GM12878 (cell line): ENCODE data around the gene TMEM132C. TPM values are rescaled to one million over a fixed set of nuclear protein-coding genes. Genes with fewer than 3 reads are reported as not detected.

Source experiments
- ATAC-seq: fragments of 200-7000 bp; cut with Tn5 transposase; 3 replicates; pipeline ENCODE4 v1.9.1; 2020; ENCODE audit warnings: mild to moderate bottlenecking, moderate library complexity
- BruUV-seq: library from RNA; stranded (reverse); fragments of 400-500 nt; replicated peaks from 2 replicates; lab custom pipeline; 2021; lab: Mats Ljungman, UMichigan
- CTCF ChIA-PET: fragments of 300-600 bp; sonication (Branson Sonifier 250); formaldehyde crosslinking; extraction: SDS; loops from one replicate; lab custom pipeline; 2021; ENCODE audit warnings: inconsistent platforms; lab: Yijun Ruan, JAX
- POLR2A ChIA-PET: fragments of 350-600 bp; formaldehyde crosslinking; extraction: SDS; loops from one replicate; lab custom pipeline; 2021; ENCODE audit warnings: inconsistent platforms; lab: Charles Lee
- RAD21 ChIA-PET: fragments of 300-600 bp; sonication (Branson Sonifier 250); formaldehyde crosslinking; loops from one replicate; lab custom pipeline; 2023; ENCODE audit warnings: antibody characterized with exemption; ENCODE audit not compliant: unreplicated experiment; lab: Charles Lee
- SMC1A ChIA-PET: fragments of 300-600 bp; sonication (Branson Sonifier 250); formaldehyde crosslinking; loops from one replicate; lab custom pipeline; 2023; ENCODE audit not compliant: unreplicated experiment, uncharacterized antibody; lab: Charles Lee
- DNase-seq: peaks from one replicate; pipeline ENCODE4 v3.0.0-alpha.2; 2011; ENCODE audit warnings: low read depth, low spot score
- FAIRE-seq: peaks from 3 replicates; lab custom pipeline; 2011; peaks lifted over from hg19 to GRCh38; lab: Jason Lieb, UNC
- H2AFZ ChIP-seq: 2 replicates; pipeline ENCODE4 v1.6.0; 2011; ENCODE audit warnings: low read depth, low read length, control low read depth; ENCODE audit not compliant: control insufficient read depth
- H3K27ac ChIP-seq: 2 replicates; pipeline ENCODE4 v1.5.1; 2011; ENCODE audit warnings: control low read depth; ENCODE audit not compliant: control insufficient read depth, insufficient read depth
- H3K27me3 ChIP-seq, 2 experiments: replicated peaks in 1 of 2; 2 replicates each; pipeline versions ENCODE4 v1.6.0 to v1.6.1; 2011; ENCODE audit warnings: low read length in 1 of 2; ENCODE audit not compliant: control insufficient read depth in 2 of 2, insufficient read depth in 2 of 2
- H3K36me3 ChIP-seq, 2 experiments: 2 replicates each; pipeline ENCODE4 v1.5.1; 2011; ENCODE audit warnings: low read length in 1 of 2; ENCODE audit not compliant: control insufficient read depth in 2 of 2, insufficient read depth in 2 of 2
- H3K4me1 ChIP-seq: 2 replicates; pipeline ENCODE4 v1.6.1; 2011; ENCODE audit warnings: mild to moderate bottlenecking, low read length, moderate library complexity, mixed read lengths; ENCODE audit not compliant: control insufficient read depth, insufficient read depth
- H3K4me2 ChIP-seq: 2 replicates; pipeline ENCODE4 v1.6.0; 2011; ENCODE audit warnings: control low read depth; ENCODE audit not compliant: control insufficient read depth, insufficient read depth
- H3K4me3 ChIP-seq: fragments of 200-600 bp; sonication (generic); 2 replicates; pipeline ENCODE4 v1.5.1; 2016
- H3K79me2 ChIP-seq: 2 replicates; pipeline ENCODE4 v1.6.0; 2011; ENCODE audit warnings: low read length; ENCODE audit not compliant: control insufficient read depth, insufficient read depth
- H3K9ac ChIP-seq: 2 replicates; pipeline ENCODE4 v1.8.0; 2011; ENCODE audit warnings: low read length, control low read depth, mixed read lengths; ENCODE audit not compliant: control insufficient read depth, insufficient read depth
- H3K9me3 ChIP-seq: replicated peaks from 3 replicates; pipeline ENCODE4 v1.5.1; 2011; ENCODE audit warnings: mild to moderate bottlenecking, low read length; ENCODE audit not compliant: control insufficient read depth, insufficient read depth
- H4K20me1 ChIP-seq: 2 replicates; pipeline ENCODE4 v1.6.0; 2011; ENCODE audit not compliant: control insufficient read depth, insufficient read depth
- CHD4 ChIP-seq: fragments of 200-600 bp; sonication (generic); IDR thresholded peaks from 2 replicates; pipeline ENCODE4 v1.6.1; 2016; ENCODE audit warnings: mild to moderate bottlenecking
- CREB1 ChIP-seq: IDR thresholded peaks from 2 replicates; pipeline ENCODE4 v1.6.1; 2012; ENCODE audit warnings: low read depth, mild to moderate bottlenecking, inconsistent platforms
- CREM ChIP-seq: IDR thresholded peaks from 2 replicates; pipeline ENCODE4 v1.6.1; 2014; ENCODE audit warnings: antibody characterized with exemption, low read depth
- EZH2 ChIP-seq: IDR thresholded peaks from 2 replicates; pipeline ENCODE4 v1.6.1; 2012; ENCODE audit warnings: low read depth, mild to moderate bottlenecking, control low read depth, inconsistent platforms, low read length, borderline replicate concordance; ENCODE audit not compliant: control insufficient read depth
- IRF5 ChIP-seq: fragments of 450-650 bp; IDR thresholded peaks from 2 replicates; pipeline ENCODE4 v1.6.1; 2017; ENCODE audit warnings: borderline replicate concordance
- LARP7 ChIP-seq: fragments of 450-650 bp; IDR thresholded peaks from 2 replicates; pipeline ENCODE4 v1.6.1; 2017; ENCODE audit warnings: mild to moderate bottlenecking
- MAX ChIP-seq: IDR thresholded peaks from 2 replicates; pipeline ENCODE4 v1.6.1; 2012; ENCODE audit warnings: low read depth, low read length, improper control_type of control experiment
- POLR2AphosphoS2 ChIP-seq: IDR thresholded peaks from 2 replicates; pipeline ENCODE4 v1.6.1; 2011; ENCODE audit warnings: low read depth, mild to moderate bottlenecking, low read length, improper control_type of control experiment, moderate library complexity
- PRDM15 ChIP-seq: fragments of 450-650 bp; formaldehyde crosslinking; IDR thresholded peaks from 2 replicates; pipeline ENCODE4 v1.4.0; 2020; ENCODE audit warnings: mild to moderate bottlenecking, moderate library complexity
- RELA ChIP-seq: fragments of 450-650 bp; IDR thresholded peaks from 2 replicates; pipeline ENCODE4 v1.8.0; 2014; ENCODE audit warnings: borderline replicate concordance; ENCODE audit not compliant: partially characterized antibody
- RELB ChIP-seq: fragments of 450-650 bp; IDR thresholded peaks from 2 replicates; pipeline ENCODE4 v1.6.1; 2017; ENCODE audit warnings: low read depth, mild to moderate bottlenecking, moderate library complexity
- SIN3A ChIP-seq: IDR thresholded peaks from 2 replicates; pipeline ENCODE4 v1.6.1; 2012; ENCODE audit warnings: low read depth, low read length, improper control_type of control experiment
- SREBF1 ChIP-seq: IDR thresholded peaks from 2 replicates; pipeline ENCODE4 v1.6.1; 2012; ENCODE audit warnings: mild to moderate bottlenecking, low read length
- TARDBP ChIP-seq: IDR thresholded peaks from 2 replicates; pipeline ENCODE4 v1.6.1; 2016; ENCODE audit warnings: borderline replicate concordance
- ZZZ3 ChIP-seq: IDR thresholded peaks from 2 replicates; pipeline ENCODE4 v1.6.1; 2011; ENCODE audit warnings: low read depth; ENCODE audit not compliant: control insufficient read depth, insufficient read length
- WGBS: methylation state at CpG from one replicate; pipeline ENCODE4 v1.1.6; 2016; ENCODE audit warnings: low lambda C conversion rate; ENCODE audit not compliant: insufficient replicate concordance, insufficient coverage; ENCODE audit errors: missing lambda C conversion rate; 5-methylcytosine and 5-hydroxymethylcytosine counted together
- in situ Hi-C: fragments of 300-500 bp; cut with MboI; formaldehyde crosslinking; loops from 9 replicates; pipeline ENCODE4 v1.14.3; 2018; ENCODE audit warnings: mixed read lengths
- intact Hi-C: fragments of 100-400 bp; cut with micrococcal nuclease; formaldehyde crosslinking; loops from one replicate; pipeline ENCODE4 v1.14.2; 2022; ENCODE audit not compliant: unreplicated experiment
- polyA plus RNA-seq, 11 experiments: library from polyadenylated mRNA; depleted of rRNA in 4 of 11; unstranded in 6 of 11; stranded (reverse) in 5 of 11; fragments of >200 nt; fragmentation: Nextera tagmentation in 4 of 11; fragmentation: Illumina TruSeq in 1 of 11; extraction: Ambion mirVana in 4 of 11; extraction: Trizol in 1 of 11; gene quantifications; 1 replicate in 1 of 11; 2 replicates in 10 of 11; pipeline versions ENCODE4 v1.2.1 to v1.2.3, GENCODE V29; 2011 to 2016; ENCODE audit warnings: inconsistent platforms in 2 of 11, missing spikeins in 2 of 11, low read depth in 1 of 11
- total RNA-seq, 4 experiments: library from RNA; depleted of rRNA in 3 of 4; stranded (reverse); fragments of >200 nt in 3 of 4; fragmentation: Illumina TruSeq in 1 of 4; extraction: Trizol in 1 of 4; gene quantifications; 2 replicates each; pipeline versions ENCODE4 v1.2.1 to v1.2.3, GENCODE V29; 2013 to 2021

Gene TMEM132C
- total and polyA plus RNA-seq, 10 of the 15 experiments (the other 5 are each of a cell fraction or from before 2014, with no cell fraction given), result not detected

GRCh38 chr12:128467882-128468281 is 200.9 kb downstream of the TMEM132C start:
- POLR2A ChIA-PET, result no interaction called here
- no peak overlapping the region for H3K4me2 ChIP-seq
- BruUV-seq, result no TSS peak
- TF ChIP-seq ZZZ3 (no peak), RELB (no peak), IRF5 (no peak), SREBF1 (no peak), CREM (no peak), LARP7 (no peak), POLR2AphosphoS2 (no peak), RELA (no peak), MAX (no peak), TARDBP (no peak), CREB1 (no peak), CHD4 (no peak), EZH2 (no peak), SIN3A (no peak), PRDM15 (no peak)
- TF ChIP-seq, all 136 proteins: peak for 0
- intact Hi-C loops, result no loop called here
- Histone ChIP-seq H3K9ac (no peak overlapping the region), H3K27ac (no peak overlapping the region), H3K4me3 (no peak overlapping the region), H3K4me1 (no peaks in the 10 kb centered on the region), H4K20me1 (no peaks in the 10 kb centered on the region), H3K27me3 (no peaks in the 10 kb centered on the region), H3K36me3 (no peaks in the 10 kb centered on the region), H2AFZ (no peak overlapping the region), H3K79me2 (no peaks in the 10 kb centered on the region), H3K9me3 (no peaks in the 10 kb centered on the region)
- ATAC-seq (no peak), FAIRE-seq (no peak), DNase-seq (no peak)
- ChIA-PET RAD21 (no interaction called here), SMC1A (no interaction called here), CTCF (no interaction called here)
- 5% methylated on average over 9 of the region's 9 CpGs for WGBS
- in situ Hi-C loops, result no loop called here
